Stimulated activated CD8-positive, alpha-beta memory T cell treated with anti-CD3 and anti-CD28 coated beads, Interleukin-15, amount 100 ng/mL, for 24 hours (primary cell): ENCODE data around the gene CHD5.
"Not testable (repeated sequence)": the region's sequence is repeated elsewhere in the genome, so short reads cannot be mapped to it uniquely, and the experiment has no call there.

Experiments
- DNase-seq: peaks from one replicate; pipeline ENCODE4 v3.0.0-alpha.2; 2020; ENCODE audit warnings: low read depth

Gene CHD5

GRCh38 chr1:6084781-6085495 lies 95.2 kb downstream of the CHD5 start:
- no peak for DNase-seq

GRCh38 chr1:6083801-6084446 lies 96.2 kb downstream of the CHD5 start:
- DNase-seq = no peak

GRCh38 chr1:6083385-6083784 lies 96.7 kb downstream of the CHD5 start:
- no peak for DNase-seq

- DNase-seq = no peak
Observed at GRCh38 chr1:6082430-6082971, 97.6 kb downstream of the CHD5 start.

- DNase-seq = no peak
Observed at GRCh38 chr1:6081901-6082300, 98.2 kb downstream of the CHD5 start.

GRCh38 chr1:6080469-6080868 lies 99.7 kb downstream of the CHD5 start:
- no peak for DNase-seq

- DNase-seq = no peak
Observed at GRCh38 chr1:6077919-6078318, 102.2 kb downstream of the CHD5 start.

- DNase-seq = no peak
Observed at GRCh38 chr1:6077506-6077905, 102.6 kb downstream of the CHD5 start.

- not testable (repeated sequence) for DNase-seq
Observed at GRCh38 chr1:6077061-6077460, 103.1 kb downstream of the CHD5 start.

- DNase-seq = no peak
Observed at GRCh38 chr1:6075748-6076147, 104.4 kb downstream of the CHD5 start.

- no peak for DNase-seq
Observed at GRCh38 chr1:6074192-6074901, 105.8 kb downstream of the CHD5 start.

- no peak for DNase-seq
Observed at GRCh38 chr1:6073480-6074053, 106.6 kb downstream of the CHD5 start.

GRCh38 chr1:6072774-6073479 lies 107.2 kb downstream of the CHD5 start:
- DNase-seq = no peak

GRCh38 chr1:6071219-6071618 lies 108.9 kb downstream of the CHD5 start:
- DNase-seq = no peak

- no peak for DNase-seq
Observed at GRCh38 chr1:6070450-6070974, 109.6 kb downstream of the CHD5 start.

GRCh38 chr1:6069573-6069972 lies 110.5 kb downstream of the CHD5 start:
- no peak for DNase-seq

GRCh38 chr1:6068932-6069331 lies 111.2 kb downstream of the CHD5 start:
- no peak for DNase-seq

- DNase-seq = no peak
Observed at GRCh38 chr1:6068073-6068472, 112.0 kb downstream of the CHD5 start.

- DNase-seq = no peak
Observed at GRCh38 chr1:6066680-6067079, 113.4 kb downstream of the CHD5 start.

- DNase-seq = no peak
Observed at GRCh38 chr1:6065093-6065858, 114.8 kb downstream of the CHD5 start.

- not testable (repeated sequence) for DNase-seq
Observed at GRCh38 chr1:6063532-6064053, 116.5 kb downstream of the CHD5 start.
